HepG2 (cell line): Measurements from ENCODE around the gene SCARF1. TPM values are rescaled to one million over a fixed set of nuclear protein-coding genes. Genes with fewer than 3 reads are reported as not detected.

ENCODE experiments used
- BCLAF1 ChIP-seq: fragments of 450-650 bp; IDR thresholded peaks from 2 replicates; pipeline ENCODE4 v1.6.1; 2017; ENCODE audit warnings: mild to moderate bottlenecking
- BRD4 ChIP-seq: sonication (generic); formaldehyde crosslinking; IDR thresholded peaks from 2 replicates; pipeline ENCODE4 v1.4.0; 2020; ENCODE audit warnings: missing genetic modification reagents
- FOXJ3 ChIP-seq: sonication (generic); formaldehyde crosslinking; IDR thresholded peaks from 2 replicates; pipeline ENCODE4 v1.4.0; 2020; ENCODE audit warnings: missing genetic modification reagents, mild to moderate bottlenecking, borderline replicate concordance
- FOXM1 ChIP-seq: sonication (generic); formaldehyde crosslinking; IDR thresholded peaks from 2 replicates; pipeline ENCODE4 v1.5.0; 2020; ENCODE audit warnings: missing genetic modification reagents
- IKZF5 ChIP-seq: IDR thresholded peaks from 2 replicates; pipeline ENCODE4 v1.6.1; 2018; ENCODE audit warnings: missing genetic modification reagents, mild to moderate bottlenecking, missing compliant biosample characterization
- NR2F2 ChIP-seq: IDR thresholded peaks from 2 replicates; pipeline ENCODE4 v1.6.1; 2012; ENCODE audit warnings: low read depth, inconsistent platforms, borderline replicate concordance
- RARG ChIP-seq: sonication (generic); formaldehyde crosslinking; IDR thresholded peaks from 2 replicates; pipeline ENCODE4 v1.4.0; 2020; ENCODE audit warnings: low read depth, mild to moderate bottlenecking, missing genetic modification reagents
- RFX5 ChIP-seq: IDR thresholded peaks from 2 replicates; pipeline ENCODE4 v1.6.1; 2011; ENCODE audit warnings: low read depth, low read length, improper control_type of control experiment
- SOX13 ChIP-seq, 3 experiments: fragments of 450-650 bp in 1 of 3; sonication (generic) in 1 of 3; formaldehyde crosslinking in 1 of 3; IDR thresholded peaks in 2 of 3; conservative IDR thresholded peaks in 1 of 3; 2 replicates each; pipeline versions ENCODE4 v1.5.0 to v1.6.1; 2016 to 2020; ENCODE audit warnings: antibody characterized with exemption in 1 of 3, mild to moderate bottlenecking in 1 of 3, missing compliant biosample characterization in 1 of 3, missing genetic modification reagents in 1 of 3, moderate library complexity in 1 of 3
- SUZ12 ChIP-seq: fragments of 150-350 bp; IDR thresholded peaks from 2 replicates; pipeline ENCODE4 v1.6.1; 2014; ENCODE audit warnings: low read depth, low read length
- ZC3H13 ChIP-seq: sonication (generic); formaldehyde crosslinking; IDR thresholded peaks from 2 replicates; pipeline ENCODE4 v1.8.1; 2023; ENCODE audit warnings: mild to moderate bottlenecking, missing genetic modification reagents, moderate library complexity
- ZNF414 ChIP-seq: sonication (generic); formaldehyde crosslinking; IDR thresholded peaks from 2 replicates; pipeline ENCODE4 v1.5.0; 2020; ENCODE audit warnings: missing genetic modification reagents
- ZNF512B ChIP-seq: sonication (generic); formaldehyde crosslinking; IDR thresholded peaks from 2 replicates; pipeline ENCODE4 v1.5.1; 2020; ENCODE audit warnings: missing genetic modification reagents, mild to moderate bottlenecking, borderline replicate concordance
- ZNF556 ChIP-seq: sonication (generic); formaldehyde crosslinking; IDR thresholded peaks from 2 replicates; pipeline ENCODE4 v1.4.0; 2020; ENCODE audit warnings: mild to moderate bottlenecking, missing genetic modification reagents, borderline replicate concordance
- ZNF558 ChIP-seq: sonication (generic); formaldehyde crosslinking; IDR thresholded peaks from 2 replicates; pipeline ENCODE4 v1.9.0; 2022; ENCODE audit warnings: mild to moderate bottlenecking, missing genetic modification reagents, borderline replicate concordance
- ZNF792 ChIP-seq: IDR thresholded peaks from 2 replicates; pipeline ENCODE4 v1.6.1; 2016
- polyA plus RNA-seq, 8 experiments: library from polyadenylated mRNA; depleted of rRNA in 3 of 8; stranded (reverse) in 7 of 8; unstranded in 1 of 8; fragments of >200 nt; fragmentation: Illumina TruSeq in 4 of 8; extraction: Trizol in 4 of 8; gene quantifications; 2 replicates each; pipeline versions ENCODE4 v1.2.1 to v1.2.3, GENCODE V29; 2011 to 2016; ENCODE audit warnings: low read depth in 4 of 8, missing spikeins in 1 of 8, mixed read lengths in 1 of 8; ENCODE audit not compliant: insufficient read depth in 1 of 8
- total RNA-seq, 5 experiments: library from RNA; depleted of rRNA; stranded (reverse); fragments of >200 nt; fragmentation: Illumina TruSeq; extraction: Trizol; gene quantifications; 2 replicates each; pipeline ENCODE4 v1.2.3, GENCODE V29; 2016; ENCODE audit warnings: low read depth in 1 of 5
- TF ChIP-seq, protein P1 (sequence below): sonication (generic); formaldehyde crosslinking; IDR thresholded peaks from 2 replicates; pipeline ENCODE4 v1.4.0; 2020; ENCODE audit warnings: missing genetic modification reagents

Gene SCARF1
- total and polyA plus RNA-seq, 2 of the 13 experiments (the other 11 are each of a cell fraction or from before 2014, with no cell fraction given) = 0.24 to 0.71 TPM

DNA sequence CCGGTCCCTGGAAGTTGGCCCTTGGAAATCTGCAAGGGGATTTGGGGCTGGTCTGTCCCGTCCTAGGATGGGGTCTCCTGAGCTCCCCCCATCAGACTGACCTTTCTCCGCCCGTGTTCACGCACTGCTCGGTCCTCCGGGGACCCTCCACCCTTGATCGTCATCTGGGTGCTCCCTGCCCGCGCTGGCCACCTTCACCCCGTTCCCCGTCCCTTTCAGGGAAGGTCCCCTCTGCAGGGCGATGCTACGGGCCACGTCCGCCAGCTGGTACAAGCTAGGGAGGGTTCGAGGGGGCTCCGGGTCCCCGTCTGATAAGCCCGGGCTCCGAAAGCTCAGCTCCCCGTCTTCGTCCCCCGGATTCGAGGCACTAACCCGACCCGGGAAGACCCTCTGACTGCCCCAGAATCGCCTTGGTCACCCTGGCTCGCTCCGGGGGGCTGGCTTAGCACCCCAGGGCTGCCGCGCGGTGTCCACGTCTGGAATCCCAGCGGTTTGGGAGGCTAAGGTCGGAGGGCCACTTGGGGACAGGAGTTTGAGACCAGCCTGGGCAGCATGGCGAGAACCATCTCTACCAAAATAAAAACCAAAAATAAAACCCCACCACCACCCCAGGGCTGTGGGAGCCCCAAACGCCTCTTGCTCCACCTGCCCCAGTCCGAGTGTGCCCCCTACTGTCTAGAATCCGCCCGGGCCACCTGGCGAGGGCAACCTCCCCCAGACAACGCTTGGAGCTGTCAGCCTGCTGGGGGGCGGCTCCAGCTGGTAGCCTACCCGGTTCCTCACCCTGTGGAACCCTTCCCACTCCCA, 15.8 kb downstream of the SCARF1 start (continued):
- no peak for TF ChIP-seq SUZ12
- TF ChIP-seq NR2F2 = no peak
- no peak for TF ChIP-seq ZNF792 (CRISPR knock-in tag)
- TF ChIP-seq RARG (CRISPR knock-in tag) = no peak
- no peak for TF ChIP-seq SOX13 (IDR thresholded peaks at IDR 0.05)
- no peak for TF ChIP-seq SOX13 (CRISPR knock-in tag; conservative IDR thresholded peaks at IDR 0.05 in 1 of 2, IDR thresholded peaks at IDR 0.05 in 1 of 2)
- TF ChIP-seq FOXJ3 (CRISPR knock-in tag) = no peak
- TF ChIP-seq ZC3H13 (CRISPR knock-in tag) = 0 out of 2 replicates have a peak, but pooled peaks have one; percentile 75
- no peak for TF ChIP-seq BCLAF1
- no peak for TF ChIP-seq RFX5
- no peak for TF ChIP-seq BRD4 (CRISPR knock-in tag)
- TF ChIP-seq FOXM1 = no peak
- TF ChIP-seq ZNF512B = no peak
- TF ChIP-seq ZNF414 (CRISPR knock-in tag) = no peak
- 0 out of 2 replicates have a peak, but pooled peaks have one; percentile 14 for TF ChIP-seq ZNF556 (CRISPR knock-in tag)
- no peak for TF ChIP-seq IKZF5 (CRISPR knock-in tag)
- TF ChIP-seq, protein P1, sequence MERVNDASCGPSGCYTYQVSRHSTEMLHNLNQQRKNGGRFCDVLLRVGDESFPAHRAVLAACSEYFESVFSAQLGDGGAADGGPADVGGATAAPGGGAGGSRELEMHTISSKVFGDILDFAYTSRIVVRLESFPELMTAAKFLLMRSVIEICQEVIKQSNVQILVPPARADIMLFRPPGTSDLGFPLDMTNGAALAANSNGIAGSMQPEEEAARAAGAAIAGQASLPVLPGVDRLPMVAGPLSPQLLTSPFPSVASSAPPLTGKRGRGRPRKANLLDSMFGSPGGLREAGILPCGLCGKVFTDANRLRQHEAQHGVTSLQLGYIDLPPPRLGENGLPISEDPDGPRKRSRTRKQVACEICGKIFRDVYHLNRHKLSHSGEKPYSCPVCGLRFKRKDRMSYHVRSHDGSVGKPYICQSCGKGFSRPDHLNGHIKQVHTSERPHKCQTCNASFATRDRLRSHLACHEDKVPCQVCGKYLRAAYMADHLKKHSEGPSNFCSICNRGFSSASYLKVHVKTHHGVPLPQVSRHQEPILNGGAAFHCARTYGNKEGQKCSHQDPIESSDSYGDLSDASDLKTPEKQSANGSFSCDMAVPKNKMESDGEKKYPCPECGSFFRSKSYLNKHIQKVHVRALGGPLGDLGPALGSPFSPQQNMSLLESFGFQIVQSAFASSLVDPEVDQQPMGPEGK (CRISPR knock-in tag) = peak; percentile 59; the same call in 1 of the 2 replicates
- TF ChIP-seq ZNF558 (CRISPR knock-in tag) = no peak
